ENCODE measurements around the gene PEAK1.
"Not testable (repeated sequence)": the region's sequence is repeated elsewhere in the genome, so short reads cannot be mapped to it uniquely, and the experiment has no call there.

PEAK1 gene

GRCh38 chr15:77409259-77410156, 10.4 kb downstream of the PEAK1 start:
- in situ Hi-C loops (cut with MboI; ENCODE audit: low pct_unique_long_range_greater_than_20kb, low sequenced_read_pairs), result no loop called here
- peak; percentile 59 for DNase-seq

- in situ Hi-C loops (cut with MboI; ENCODE audit: low pct_unique_long_range_greater_than_20kb, low sequenced_read_pairs), result no loop called here
- DNase-seq, result no peak
These were observed 13.1 kb downstream of the PEAK1 start for GRCh38 chr15:77406846-77407245.

- in situ Hi-C loops (cut with MboI; ENCODE audit: low pct_unique_long_range_greater_than_20kb, low sequenced_read_pairs), result not testable (repeated sequence)
- DNase-seq, result peak; percentile 42
These were observed 13.6 kb downstream of the PEAK1 start for GRCh38 chr15:77406173-77406759.

- in situ Hi-C loops (cut with MboI; ENCODE audit: low pct_unique_long_range_greater_than_20kb, low sequenced_read_pairs), result no loop called here
- no peak for DNase-seq
These were observed 17.0 kb downstream of the PEAK1 start for GRCh38 chr15:77402740-77403379.

- DNase-seq, result no peak
- in situ Hi-C loops (cut with MboI; ENCODE audit: low pct_unique_long_range_greater_than_20kb, low sequenced_read_pairs), result no loop called here
These were observed 19.6 kb downstream of the PEAK1 start for GRCh38 chr15:77400258-77400657.

- no peak for DNase-seq
- in situ Hi-C loops (cut with MboI; ENCODE audit: low pct_unique_long_range_greater_than_20kb, low sequenced_read_pairs), result no loop called here
These were observed 21.0 kb downstream of the PEAK1 start for GRCh38 chr15:77398927-77399326.

- in situ Hi-C loops (cut with MboI; ENCODE audit: low pct_unique_long_range_greater_than_20kb, low sequenced_read_pairs), result no loop called here
These were observed 23.2 kb downstream of the PEAK1 start for GRCh38 chr15:77396692-77397091.

GRCh38 chr15:77395013-77395774, 24.7 kb downstream of the PEAK1 start:
- DNase-seq, result no peak
- in situ Hi-C loops (cut with MboI; ENCODE audit: low pct_unique_long_range_greater_than_20kb, low sequenced_read_pairs), result no loop called here

More at GRCh38 chr15:77396692-77397091, 23.2 kb downstream of the PEAK1 start:
- DNase-seq, result no peak

- in situ Hi-C loops (cut with MboI; ENCODE audit: low pct_unique_long_range_greater_than_20kb, low sequenced_read_pairs), result no loop called here
- DNase-seq, result no peak
These were observed 26.4 kb downstream of the PEAK1 start for GRCh38 chr15:77393471-77393840.

GRCh38 chr15:77392762-77393470, 27.0 kb downstream of the PEAK1 start:
- in situ Hi-C loops (cut with MboI; ENCODE audit: low pct_unique_long_range_greater_than_20kb, low sequenced_read_pairs), result no loop called here
- DNase-seq, result no peak

GRCh38 chr15:77391372-77391951, 28.4 kb downstream of the PEAK1 start:
- in situ Hi-C loops (cut with MboI; ENCODE audit: low pct_unique_long_range_greater_than_20kb, low sequenced_read_pairs), result no loop called here
- no peak for DNase-seq

GRCh38 chr15:77387365-77388105, 32.4 kb downstream of the PEAK1 start:
- DNase-seq, result peak; percentile 16
- in situ Hi-C loops (cut with MboI; ENCODE audit: low pct_unique_long_range_greater_than_20kb, low sequenced_read_pairs), result no loop called here

GRCh38 chr15:77386626-77387025, 33.3 kb downstream of the PEAK1 start:
- in situ Hi-C loops (cut with MboI; ENCODE audit: low pct_unique_long_range_greater_than_20kb, low sequenced_read_pairs), result no loop called here

GRCh38 chr15:77384589-77385359, 35.1 kb downstream of the PEAK1 start:
- in situ Hi-C loops (cut with MboI; ENCODE audit: low pct_unique_long_range_greater_than_20kb, low sequenced_read_pairs), result no loop called here
- DNase-seq, result no peak

More at GRCh38 chr15:77386626-77387025, 33.3 kb downstream of the PEAK1 start:
- DNase-seq, result no peak

- in situ Hi-C loops (cut with MboI; ENCODE audit: low pct_unique_long_range_greater_than_20kb, low sequenced_read_pairs), result no loop called here
- DNase-seq, result no peak
These were observed 35.8 kb downstream of the PEAK1 start for GRCh38 chr15:77384086-77384485.

- no peak for DNase-seq
- in situ Hi-C loops (cut with MboI; ENCODE audit: low pct_unique_long_range_greater_than_20kb, low sequenced_read_pairs), result no loop called here
These were observed 39.9 kb downstream of the PEAK1 start for GRCh38 chr15:77380033-77380432.

GRCh38 chr15:77376770-77377169, 43.1 kb downstream of the PEAK1 start:
- no peak for DNase-seq
- in situ Hi-C loops (cut with MboI; ENCODE audit: low pct_unique_long_range_greater_than_20kb, low sequenced_read_pairs), result no loop called here
